Thoracic aorta (tissue), 2 donors: ENCODE data around the gene ASTN2. TPM values are rescaled to one million over a fixed set of nuclear protein-coding genes. Genes with fewer than 3 reads are reported as not detected.

Experiments
- ATAC-seq: fragments of 150-250 bp; one replicate; pipeline ENCODE4 v1.8.0; 2017; ENCODE audit warnings: low read depth; ENCODE audit not compliant: insufficient number of reproducible peaks, low FRiP score
- DNase-seq: peaks from one replicate; pipeline ENCODE4 v3.0.0-alpha.2; 2020; ENCODE audit warnings: low spot score
- H3K27ac ChIP-seq, 2 donors: fragments of 200-600 bp; sonication (generic); 1 replicate in 1 of 2; 2 replicates in 1 of 2; pipeline ENCODE4 v1.5.1; 2016; ENCODE audit warnings: mild to moderate bottlenecking in 2 of 2, moderate library complexity in 2 of 2
- H3K27me3 ChIP-seq: fragments of 200-600 bp; sonication (generic); replicated peaks from 2 replicates; pipeline ENCODE4 v1.6.0; 2016; ENCODE audit warnings: mild to moderate bottlenecking; ENCODE audit not compliant: insufficient read depth
- H3K36me3 ChIP-seq: fragments of 200-600 bp; sonication (generic); one replicate; pipeline ENCODE4 v1.5.1; 2016
- H3K4me1 ChIP-seq, 2 donors: fragments of 200-600 bp; sonication (generic); 1 replicate in 1 of 2; 2 replicates in 1 of 2; pipeline versions ENCODE4 v1.5.1 to v1.6.0; 2016; ENCODE audit warnings: low read depth in 2 of 2, mild to moderate bottlenecking in 1 of 2; ENCODE audit not compliant: control insufficient read depth in 1 of 2
- H3K4me3 ChIP-seq: fragments of 200-600 bp; sonication (generic); 2 replicates; pipeline ENCODE4 v1.5.1; 2016; ENCODE audit warnings: mild to moderate bottlenecking
- H3K9me3 ChIP-seq: fragments of 200-600 bp; sonication (generic); 2 replicates; pipeline ENCODE4 v1.5.1; 2016
- CTCF ChIP-seq: fragments of 200-600 bp; sonication (generic); IDR thresholded peaks from one replicate; pipeline ENCODE4 v1.5.1; 2019; ENCODE audit warnings: antibody characterized with exemption
- total RNA-seq, 2 donors: library from RNA; depleted of rRNA; stranded (reverse); fragments of >200 nt; gene quantifications; one replicate each; pipeline versions ENCODE4 v1.1.0 to v1.2.3, GENCODE V29; 2016

Gene ASTN2
- total RNA-seq, 2 donors from 2014 or later, result 6.8 to 7.1 TPM

DNA sequence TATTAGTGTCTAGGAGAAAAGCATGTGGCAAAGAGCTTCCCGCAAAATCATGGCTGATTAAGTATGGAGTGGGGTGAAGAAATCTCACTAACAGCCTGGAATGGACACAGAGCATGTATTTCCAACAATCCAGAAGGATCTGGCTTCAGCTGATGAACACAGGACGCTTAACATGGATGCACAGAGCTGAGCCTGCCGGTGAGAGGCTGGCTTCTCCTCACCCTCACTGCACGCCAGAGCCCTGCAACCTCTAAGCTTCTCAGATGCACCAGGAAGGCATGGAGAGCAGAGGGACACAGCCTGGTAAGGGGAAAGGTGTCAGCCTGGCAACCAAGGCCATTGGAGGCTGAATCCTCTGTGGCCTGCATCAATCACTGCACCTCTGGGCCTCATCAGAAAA lies 429.3 kb downstream of the ASTN2 start:
- Histone ChIP-seq H3K36me3 (no peaks in the 10 kb centered on the region), H3K4me1 (no peaks in the 10 kb centered on the region), H3K4me3 (no peak overlapping the region), H3K9me3 (no peaks in the 10 kb centered on the region), H3K27ac (no peak overlapping the region), H3K27me3 (no peaks in the 10 kb centered on the region)
- ATAC-seq, result no peak
- TF ChIP-seq CTCF, result no peak
- no peak for DNase-seq

- Histone ChIP-seq H3K4me1 (no peaks in the 10 kb centered on the region), H3K36me3 (no peaks in the 10 kb centered on the region), H3K4me3 (no peak overlapping the region), H3K9me3 (no peaks in the 10 kb centered on the region), H3K27me3 (no peaks in the 10 kb centered on the region), H3K27ac (no peak overlapping the region)
- no peak for ATAC-seq
- DNase-seq, result no peak
- TF ChIP-seq CTCF, result no peak
These were observed 430.7 kb downstream of the ASTN2 start for GRCh38 chr9:116984111-116984510.

- no peak overlapping the region for H3K27ac ChIP-seq
- H3K9me3 ChIP-seq, result no peaks in the 10 kb centered on the region
- no peak for TF ChIP-seq CTCF
- ATAC-seq (no peak), DNase-seq (no peak)
- H3K36me3 ChIP-seq, result no peaks in the 10 kb centered on the region
- H3K27me3 ChIP-seq, result no peaks in the 10 kb centered on the region
- H3K4me3 ChIP-seq, result no peak overlapping the region
- no peaks in the 10 kb centered on the region for H3K4me1 ChIP-seq
These were observed 434.2 kb downstream of the ASTN2 start for GRCh38 chr9:116980582-116981120.

GRCh38 chr9:116979456-116979855 lies 435.4 kb downstream of the ASTN2 start:
- Histone ChIP-seq H3K27ac (no peak overlapping the region), H3K9me3 (no peaks in the 10 kb centered on the region), H3K36me3 (no peaks in the 10 kb centered on the region), H3K27me3 (no peaks in the 10 kb centered on the region), H3K4me3 (no peak overlapping the region), H3K4me1 (no peaks in the 10 kb centered on the region)
- ATAC-seq (no peak), DNase-seq (no peak)
- no peak for TF ChIP-seq CTCF

DNA sequence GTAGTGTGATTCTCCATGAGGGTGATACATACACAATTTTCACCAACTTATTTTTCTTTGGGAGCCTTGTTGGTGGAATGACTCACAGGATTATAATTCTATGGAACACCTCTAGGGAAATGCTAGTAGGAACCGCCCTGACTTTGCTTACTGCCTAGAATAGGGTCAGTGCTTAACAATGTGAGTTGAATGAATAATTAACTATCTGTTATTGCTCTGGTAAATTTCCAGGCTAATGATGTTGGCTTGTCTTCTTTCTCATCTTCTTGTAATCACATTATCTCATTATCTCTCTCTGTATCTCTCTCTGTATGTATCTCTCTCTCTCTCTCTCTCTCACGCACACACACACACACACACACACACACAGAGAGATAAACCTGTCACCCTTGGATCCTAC lies 436.7 kb downstream of the ASTN2 start:
- H3K4me3 ChIP-seq, result no peak overlapping the region
- DNase-seq (no peak), ATAC-seq (no peak)
- no peaks in the 10 kb centered on the region for H3K27me3 ChIP-seq
- H3K4me1 ChIP-seq, result no peaks in the 10 kb centered on the region
- no peaks in the 10 kb centered on the region for H3K36me3 ChIP-seq
- no peak overlapping the region for H3K27ac ChIP-seq
- H3K9me3 ChIP-seq, result no peaks in the 10 kb centered on the region
- no peak for TF ChIP-seq CTCF
